ENCODE results near the gene RNPS1. TPM values are rescaled to one million over a fixed set of nuclear protein-coding genes. Genes with fewer than 3 reads are reported as not detected.

Gene RNPS1, protein sequence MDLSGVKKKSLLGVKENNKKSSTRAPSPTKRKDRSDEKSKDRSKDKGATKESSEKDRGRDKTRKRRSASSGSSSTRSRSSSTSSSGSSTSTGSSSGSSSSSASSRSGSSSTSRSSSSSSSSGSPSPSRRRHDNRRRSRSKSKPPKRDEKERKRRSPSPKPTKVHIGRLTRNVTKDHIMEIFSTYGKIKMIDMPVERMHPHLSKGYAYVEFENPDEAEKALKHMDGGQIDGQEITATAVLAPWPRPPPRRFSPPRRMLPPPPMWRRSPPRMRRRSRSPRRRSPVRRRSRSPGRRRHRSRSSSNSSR
- 100 to 1,000 TPM in 1 of 2 donors, 10 to 100 TPM in 1; 94.5 to 157 TPM for total RNA-seq

DNA sequence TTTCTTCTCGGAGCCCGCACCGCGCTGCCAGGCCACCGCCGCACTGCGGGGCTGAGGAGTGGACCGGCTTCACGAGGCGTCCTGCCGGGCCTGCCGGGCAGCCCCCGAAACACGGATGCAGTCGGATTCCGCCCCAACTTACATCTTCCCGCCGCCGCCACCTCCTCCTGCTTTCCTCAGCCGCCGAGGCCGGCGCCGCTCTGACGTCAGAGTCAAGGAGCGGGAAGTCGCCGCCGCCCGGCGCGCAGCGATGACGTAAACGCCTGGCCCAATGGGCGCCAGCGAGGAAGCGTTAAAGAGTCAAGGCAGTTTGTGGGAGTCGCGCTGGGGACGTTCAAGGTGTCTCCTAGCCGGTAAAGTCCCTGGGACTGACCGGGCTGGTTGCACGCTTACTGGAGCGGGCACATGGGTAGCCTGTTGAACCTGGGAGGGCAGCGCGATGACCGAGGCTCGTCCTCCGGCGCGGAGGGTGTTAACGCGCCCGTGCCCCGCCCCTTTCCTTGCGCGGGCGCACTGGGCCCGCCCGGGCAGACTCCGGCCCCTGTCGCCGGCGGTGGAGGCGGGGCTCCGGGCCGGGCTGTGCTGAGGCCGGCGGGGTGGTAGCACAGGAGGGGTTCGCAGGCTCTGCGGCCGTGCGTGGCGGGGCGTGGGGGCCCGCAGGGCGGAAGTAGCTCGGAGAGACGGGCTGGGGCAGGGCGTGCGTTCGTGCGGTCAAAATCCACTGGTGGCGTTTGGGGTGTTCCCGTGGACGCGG, at the start of gene RNPS1:
TSS of gene RNPS1 (minus strand) at position 214 of the 754 bp plus-strand sequence. CDS start 3,483 bp downstream, outside the sequence.
- peak within 1 kb of the TSS; percentile 94 to 95 for H3K27ac ChIP-seq
- peaks cover 11% of the 10 kb centered on the region for H3K36me3 ChIP-seq
- ATAC-seq (ENCODE audit: insufficient number of reproducible peaks, low FRiP score, low read depth) (peak; percentile 89), DNase-seq (ENCODE audit: low spot score) (peak; percentile 77)
- TF ChIP-seq, protein P1, sequence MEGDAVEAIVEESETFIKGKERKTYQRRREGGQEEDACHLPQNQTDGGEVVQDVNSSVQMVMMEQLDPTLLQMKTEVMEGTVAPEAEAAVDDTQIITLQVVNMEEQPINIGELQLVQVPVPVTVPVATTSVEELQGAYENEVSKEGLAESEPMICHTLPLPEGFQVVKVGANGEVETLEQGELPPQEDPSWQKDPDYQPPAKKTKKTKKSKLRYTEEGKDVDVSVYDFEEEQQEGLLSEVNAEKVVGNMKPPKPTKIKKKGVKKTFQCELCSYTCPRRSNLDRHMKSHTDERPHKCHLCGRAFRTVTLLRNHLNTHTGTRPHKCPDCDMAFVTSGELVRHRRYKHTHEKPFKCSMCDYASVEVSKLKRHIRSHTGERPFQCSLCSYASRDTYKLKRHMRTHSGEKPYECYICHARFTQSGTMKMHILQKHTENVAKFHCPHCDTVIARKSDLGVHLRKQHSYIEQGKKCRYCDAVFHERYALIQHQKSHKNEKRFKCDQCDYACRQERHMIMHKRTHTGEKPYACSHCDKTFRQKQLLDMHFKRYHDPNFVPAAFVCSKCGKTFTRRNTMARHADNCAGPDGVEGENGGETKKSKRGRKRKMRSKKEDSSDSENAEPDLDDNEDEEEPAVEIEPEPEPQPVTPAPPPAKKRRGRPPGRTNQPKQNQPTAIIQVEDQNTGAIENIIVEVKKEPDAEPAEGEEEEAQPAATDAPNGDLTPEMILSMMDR (IDR thresholded peaks at IDR 0.05): no peak
- H3K4me1 ChIP-seq (ENCODE audit: control insufficient read depth in 1 of 2, low read depth in 2 of 2): peaks cover 11 to 38% of the 10 kb centered on the region in 2 donors
- H3K4me3 ChIP-seq: peak within 1 kb of the TSS; percentile 83
- H3K27me3 ChIP-seq (replicated peaks; ENCODE audit: insufficient read depth): no peaks in the 10 kb centered on the region
- H3K9me3 ChIP-seq: no peaks in the 10 kb centered on the region

DNA sequence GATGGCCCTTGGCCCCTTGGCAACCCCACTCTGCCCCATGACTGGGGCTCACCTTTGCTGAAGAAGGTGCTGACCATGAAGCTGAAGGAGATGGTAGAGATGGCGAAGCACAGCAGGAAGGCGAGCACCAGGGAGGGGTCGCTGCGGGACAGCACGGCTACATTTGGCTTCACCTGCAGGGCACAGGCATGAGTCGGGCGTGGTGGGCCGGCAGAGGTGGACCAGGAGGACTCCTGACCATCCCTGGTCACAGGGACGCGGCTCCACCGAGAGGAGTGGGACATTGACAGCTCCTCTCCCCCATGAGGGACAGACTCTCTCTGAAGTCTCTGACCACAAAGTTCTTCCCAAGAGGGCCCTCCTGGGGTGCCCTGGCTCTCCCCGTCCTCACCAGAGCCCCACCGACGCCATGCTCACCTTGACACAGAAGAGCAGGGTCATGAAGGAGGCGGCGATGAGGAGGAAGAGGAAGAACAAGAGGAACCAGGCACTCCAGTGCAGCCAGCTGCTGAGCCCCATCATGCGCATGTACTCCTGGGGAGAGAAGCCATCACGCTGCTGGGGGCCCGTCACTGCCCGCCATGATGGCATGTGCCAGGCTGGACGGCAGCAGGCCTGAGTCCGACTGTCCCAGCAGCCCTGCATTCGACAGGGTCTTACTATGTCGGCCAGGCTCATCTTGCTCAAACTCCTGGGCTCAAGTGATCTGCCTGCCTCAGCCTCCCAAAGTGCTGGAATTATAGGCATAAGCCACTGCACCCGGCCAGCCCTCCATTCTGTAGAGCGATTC, 49.5 kb upstream of the RNPS1 start:
- Histone ChIP-seq H3K4me3 (no peak overlapping the region), H3K27ac (no peak overlapping the region), H3K4me1 (ENCODE audit: control insufficient read depth in 1 of 2, low read depth in 2 of 2) (no peaks in the 10 kb centered on the region), H3K9me3 (no peaks in the 10 kb centered on the region), H3K27me3 (replicated peaks; ENCODE audit: insufficient read depth) (no peaks in the 10 kb centered on the region), H3K36me3 (peaks cover 32% of the 10 kb centered on the region)
- TF ChIP-seq, protein P1 (IDR thresholded peaks at IDR 0.05): no peak
- ATAC-seq (ENCODE audit: insufficient number of reproducible peaks, low FRiP score, low read depth) (no peak), DNase-seq (ENCODE audit: low spot score) (no peak)

DNA sequence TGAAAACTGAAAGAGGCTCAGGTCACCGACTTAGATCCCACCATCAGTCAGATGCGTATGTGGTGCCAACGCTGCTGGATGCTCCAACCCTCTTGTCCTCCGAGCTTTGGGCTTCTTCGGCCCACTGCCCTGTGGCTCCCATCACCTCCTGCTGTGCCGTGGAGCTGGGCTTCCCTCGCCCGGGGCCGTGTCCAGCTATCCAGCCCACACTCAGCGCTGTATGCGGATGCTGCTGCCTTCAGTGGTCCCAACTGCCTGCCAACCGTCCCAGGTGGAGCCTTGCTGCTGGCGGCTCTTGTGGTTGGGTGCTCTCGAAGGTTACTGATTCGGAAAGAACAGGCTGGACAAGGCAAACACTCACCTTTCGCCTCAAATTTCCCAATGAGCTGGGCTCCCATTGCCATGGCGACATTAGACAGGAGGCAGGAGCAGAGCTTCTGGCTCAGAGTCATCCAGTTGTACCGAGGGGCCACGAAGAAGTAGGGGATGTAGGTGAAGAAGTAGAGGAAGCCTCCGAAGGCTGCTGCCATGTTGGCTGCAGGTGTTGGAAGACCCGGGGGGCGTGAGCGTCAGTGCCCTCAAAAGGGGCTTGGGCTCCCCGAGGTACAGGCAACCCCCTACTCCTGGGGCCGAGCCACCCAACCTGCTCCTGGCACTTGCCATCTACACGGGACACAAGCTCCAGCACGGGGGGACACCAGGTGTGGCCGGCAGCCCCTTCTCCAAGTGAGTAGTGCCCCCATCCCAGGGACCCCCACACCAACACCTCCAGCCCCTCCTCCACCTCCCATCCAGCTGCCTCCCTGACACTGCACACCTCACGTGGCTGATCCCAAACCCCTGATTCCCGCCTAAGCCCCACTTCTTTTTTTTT, 40.4 kb upstream of the RNPS1 start:
- TF ChIP-seq, protein P1 (IDR thresholded peaks at IDR 0.05): no peak
- H3K27me3 ChIP-seq (replicated peaks; ENCODE audit: insufficient read depth): no peaks in the 10 kb centered on the region
- H3K27ac ChIP-seq: no peak overlapping the region
- no peak for DNase-seq (ENCODE audit: low spot score)
- H3K36me3 ChIP-seq: peaks cover 8% of the 10 kb centered on the region
- ATAC-seq (ENCODE audit: insufficient number of reproducible peaks, low FRiP score, low read depth): no peak
- no peak overlapping the region for H3K4me3 ChIP-seq
- H3K9me3 ChIP-seq: no peaks in the 10 kb centered on the region
- H3K4me1 ChIP-seq (ENCODE audit: control insufficient read depth in 1 of 2, low read depth in 2 of 2): no peaks in the 10 kb centered on the region

DNA sequence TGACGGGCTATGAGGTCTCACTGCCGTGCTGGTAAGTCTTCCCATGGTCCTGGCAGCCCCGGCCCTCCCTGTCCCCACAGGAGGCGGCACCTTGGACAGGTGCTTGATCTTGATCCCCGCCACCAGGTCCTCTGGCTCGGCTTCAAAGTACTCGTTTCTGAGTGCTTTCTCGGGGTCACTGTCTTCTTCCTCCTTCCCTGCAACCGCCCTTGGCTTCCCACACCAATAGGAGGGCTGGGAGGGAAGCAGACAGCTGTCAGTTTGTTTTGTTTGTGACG, 31.9 kb upstream of the RNPS1 start:
- Histone ChIP-seq H3K27me3 (replicated peaks; ENCODE audit: insufficient read depth) (no peaks in the 10 kb centered on the region), H3K4me3 (no peak overlapping the region), H3K36me3 (peaks cover 32% of the 10 kb centered on the region), H3K27ac (no peak overlapping the region), H3K9me3 (no peaks in the 10 kb centered on the region), H3K4me1 (ENCODE audit: control insufficient read depth in 1 of 2, low read depth in 2 of 2) (no peaks in the 10 kb centered on the region)
- ATAC-seq (ENCODE audit: insufficient number of reproducible peaks, low FRiP score, low read depth) (no peak), DNase-seq (ENCODE audit: low spot score) (no peak)
- TF ChIP-seq, protein P1 (IDR thresholded peaks at IDR 0.05): no peak
